CMK (cell line): ENCODE results near the gene BOLA3.
"Not testable (repeated sequence)": the region's sequence is repeated elsewhere in the genome, so short reads cannot be mapped to it uniquely, and the experiment has no call there.

Experiments used
- DNase-seq: peaks from one replicate; pipeline ENCODE4 v3.0.0-alpha.2; 2010; ENCODE audit warnings: low read depth

The BOLA3 gene

DNA sequence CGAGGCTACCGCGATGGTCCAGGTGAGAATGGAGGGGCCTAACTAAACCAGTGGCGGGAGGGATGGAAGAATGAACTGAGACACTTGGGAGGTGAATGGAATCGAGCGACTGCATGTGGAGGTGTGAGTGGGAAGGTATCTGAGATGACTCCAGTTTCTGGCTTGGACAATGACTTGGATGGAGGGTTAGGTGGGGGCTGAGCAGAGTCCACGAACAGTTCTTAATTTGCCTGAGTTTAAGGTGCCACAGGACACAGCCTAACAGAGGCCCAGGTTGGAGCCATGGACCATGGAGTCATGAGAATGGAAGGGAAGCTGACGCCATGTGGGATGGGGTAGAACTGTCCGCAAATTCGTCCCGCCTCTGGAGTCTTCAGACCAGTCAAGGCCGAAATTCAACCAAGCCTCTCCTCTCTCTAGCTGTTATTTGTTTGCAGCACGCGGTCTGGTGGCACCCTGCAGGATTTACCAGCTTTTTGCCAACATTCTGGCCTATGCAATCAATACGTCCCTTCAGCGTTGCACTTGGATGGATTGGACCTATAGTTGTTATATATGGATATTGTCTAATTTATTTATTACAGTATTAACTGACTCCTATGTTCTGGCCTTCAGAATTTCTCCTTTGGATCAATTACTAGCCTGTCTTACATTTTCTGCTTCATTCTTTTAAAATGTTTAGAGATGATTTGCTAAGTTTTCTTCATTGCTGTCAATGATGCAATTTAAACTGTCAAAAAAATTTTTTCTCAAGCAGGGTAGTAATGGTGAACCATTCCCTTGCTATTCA is 940 bp upstream of the BOLA3 start:
- peak; percentile 34 for DNase-seq

DNA sequence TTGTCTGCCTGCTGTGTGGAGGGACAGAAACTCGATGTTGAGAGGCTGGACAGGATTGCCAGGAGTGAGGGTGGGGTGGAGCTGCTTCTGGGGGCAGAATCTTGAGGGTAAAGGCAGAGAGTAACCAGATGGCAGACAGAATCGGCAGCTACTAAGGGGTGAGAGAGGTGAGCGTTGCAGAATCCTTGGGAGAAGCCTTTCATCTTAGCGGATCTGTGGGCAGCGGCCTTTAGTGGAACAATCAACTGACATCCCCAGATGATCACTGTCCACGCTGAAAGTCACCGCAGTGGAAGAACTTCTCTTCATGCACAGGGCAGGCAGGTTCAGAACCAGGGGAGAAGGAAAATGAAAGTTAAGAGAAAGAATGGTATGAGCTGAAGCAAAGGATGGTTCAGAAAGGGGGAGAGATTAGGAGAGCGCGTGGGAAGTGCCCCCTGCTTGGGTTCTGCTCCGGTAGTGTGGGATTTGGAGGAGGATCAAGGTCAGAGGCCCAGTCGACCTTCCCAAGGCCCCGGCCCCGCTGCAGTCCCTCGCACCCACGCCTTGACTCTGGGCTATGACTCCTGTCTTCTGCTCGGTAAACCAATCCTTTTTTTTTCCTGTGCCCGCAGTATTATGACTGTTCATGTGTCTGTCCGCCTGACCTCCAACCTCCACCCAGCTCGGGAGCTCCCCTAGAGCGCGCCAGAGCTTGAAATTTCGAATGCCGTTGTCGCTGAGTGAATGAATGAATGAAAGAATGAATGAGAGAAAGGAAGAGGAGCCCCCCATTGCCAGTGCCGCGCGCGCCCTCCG is 584 bp downstream of the BOLA3 start:
- peak; percentile 35 for DNase-seq

DNA sequence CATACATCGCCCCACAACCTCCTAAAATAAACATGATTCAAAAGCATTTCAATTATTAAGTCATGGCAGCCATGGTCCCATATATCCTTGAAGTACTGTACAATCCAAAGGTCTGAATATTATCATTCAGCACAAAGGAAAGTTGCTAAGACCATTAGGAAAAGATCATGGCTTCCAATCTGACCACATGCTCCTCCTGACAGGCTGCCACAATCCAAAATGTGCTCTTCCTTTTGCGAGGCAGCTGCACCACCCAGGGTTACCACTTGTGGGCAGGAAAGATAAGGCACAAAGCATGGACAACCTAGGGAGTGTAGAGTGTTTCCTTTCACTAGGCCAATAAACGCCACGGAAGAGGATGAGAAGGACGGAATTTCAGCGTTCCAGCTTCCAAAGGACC is 5.4 kb downstream of the BOLA3 start:
- DNase-seq: peak; percentile 82

DNA sequence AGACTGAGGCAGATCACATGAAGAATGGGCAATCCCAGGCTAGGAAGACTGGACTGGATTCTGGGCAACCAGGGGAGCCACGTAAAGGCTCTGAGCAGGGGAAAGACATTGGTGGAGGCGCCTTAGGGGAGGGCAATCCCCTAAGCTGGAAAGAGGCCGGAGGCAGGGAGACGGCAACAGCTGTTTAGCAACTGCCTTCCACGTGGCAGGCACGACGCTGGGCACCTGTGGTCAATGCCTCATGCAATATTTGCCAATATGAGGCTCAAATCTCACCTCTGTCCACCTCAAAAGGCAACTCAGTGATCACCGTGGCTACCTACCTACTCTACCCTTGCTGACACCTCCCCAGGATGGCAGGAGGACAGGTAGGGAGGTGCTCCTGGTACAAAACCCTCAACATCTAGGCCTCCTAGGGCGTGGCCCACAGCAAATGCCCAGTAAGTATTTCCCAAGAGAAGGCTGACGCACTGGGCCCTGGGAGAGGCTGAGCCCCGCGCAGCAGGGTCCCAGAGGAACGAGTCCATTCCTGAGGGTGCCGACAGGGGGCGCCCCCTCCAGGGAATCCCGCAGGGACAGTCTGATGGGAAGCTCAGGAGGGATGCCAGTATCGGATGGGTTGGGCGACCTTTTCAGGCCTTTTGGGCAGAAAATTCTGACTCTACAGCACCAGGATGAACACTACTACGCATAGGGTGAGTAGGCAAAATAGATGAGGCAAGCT is 8.9 kb downstream of the BOLA3 start:
- DNase-seq: no peak

DNA sequence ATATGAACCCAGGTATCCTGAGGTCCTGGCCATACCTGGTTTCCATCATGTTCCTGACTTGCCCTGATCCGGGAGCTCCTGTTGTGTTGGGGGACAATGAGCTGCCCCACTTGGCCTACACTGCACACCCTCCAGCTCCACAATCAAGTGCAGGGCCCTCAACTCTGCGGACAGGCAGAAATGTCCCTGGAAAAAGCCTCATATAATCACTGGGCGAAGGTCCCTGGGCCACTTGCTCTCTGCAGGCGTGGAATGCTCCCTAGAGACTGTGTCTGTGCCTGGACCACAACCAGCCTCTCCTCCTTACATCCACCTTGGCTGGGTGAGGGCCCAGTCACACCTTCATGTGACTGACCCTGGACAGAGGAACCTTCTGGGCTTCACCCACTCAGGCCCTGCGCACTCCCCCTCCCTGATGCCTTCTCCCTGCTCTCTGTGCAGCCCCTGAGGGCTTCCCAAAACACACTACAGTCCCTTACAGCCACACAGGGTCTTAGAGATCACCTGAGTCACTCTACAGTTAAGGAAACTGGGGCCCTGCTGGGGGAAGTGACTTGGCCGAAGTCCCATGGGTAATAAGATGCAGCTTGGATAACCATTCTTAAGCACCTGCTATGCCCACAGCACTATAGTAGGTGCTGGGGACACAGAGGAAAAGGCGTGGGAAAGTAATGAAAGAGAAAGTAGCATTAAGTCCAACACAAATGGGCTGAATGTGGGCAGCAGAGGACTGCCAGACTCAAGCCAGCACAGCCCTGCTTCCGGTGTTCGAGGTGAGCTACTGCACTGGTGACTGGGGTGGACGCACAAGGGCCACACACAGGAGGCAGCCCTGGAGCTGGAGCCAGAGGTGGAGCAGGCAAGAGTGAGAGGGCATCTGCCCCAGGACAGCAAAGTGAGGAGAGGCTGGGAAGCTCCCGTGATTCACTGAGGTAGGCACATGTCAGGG is 9.8 kb downstream of the BOLA3 start:
- no peak for DNase-seq

DNA sequence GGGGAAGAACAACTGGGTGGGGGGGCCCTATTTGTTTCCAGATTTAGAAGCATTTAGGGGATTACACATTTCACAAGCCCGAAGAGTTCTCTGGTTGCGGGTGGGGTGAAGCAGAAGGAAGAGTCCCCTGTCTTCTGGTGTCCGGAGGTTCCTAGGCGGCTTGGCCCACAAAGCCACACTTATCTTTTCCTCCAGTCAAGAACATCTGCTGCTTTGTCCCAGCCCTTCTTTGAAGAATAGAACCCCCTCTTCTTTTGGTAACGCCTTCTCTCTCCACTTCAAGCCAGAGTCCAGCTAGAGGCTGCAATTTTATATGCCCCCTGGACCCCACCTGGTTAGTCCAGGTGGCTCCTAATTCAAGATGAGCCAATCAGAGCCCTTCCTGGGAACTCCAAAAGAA is 15.8 kb downstream of the BOLA3 start:
- DNase-seq: peak; percentile 67

DNA sequence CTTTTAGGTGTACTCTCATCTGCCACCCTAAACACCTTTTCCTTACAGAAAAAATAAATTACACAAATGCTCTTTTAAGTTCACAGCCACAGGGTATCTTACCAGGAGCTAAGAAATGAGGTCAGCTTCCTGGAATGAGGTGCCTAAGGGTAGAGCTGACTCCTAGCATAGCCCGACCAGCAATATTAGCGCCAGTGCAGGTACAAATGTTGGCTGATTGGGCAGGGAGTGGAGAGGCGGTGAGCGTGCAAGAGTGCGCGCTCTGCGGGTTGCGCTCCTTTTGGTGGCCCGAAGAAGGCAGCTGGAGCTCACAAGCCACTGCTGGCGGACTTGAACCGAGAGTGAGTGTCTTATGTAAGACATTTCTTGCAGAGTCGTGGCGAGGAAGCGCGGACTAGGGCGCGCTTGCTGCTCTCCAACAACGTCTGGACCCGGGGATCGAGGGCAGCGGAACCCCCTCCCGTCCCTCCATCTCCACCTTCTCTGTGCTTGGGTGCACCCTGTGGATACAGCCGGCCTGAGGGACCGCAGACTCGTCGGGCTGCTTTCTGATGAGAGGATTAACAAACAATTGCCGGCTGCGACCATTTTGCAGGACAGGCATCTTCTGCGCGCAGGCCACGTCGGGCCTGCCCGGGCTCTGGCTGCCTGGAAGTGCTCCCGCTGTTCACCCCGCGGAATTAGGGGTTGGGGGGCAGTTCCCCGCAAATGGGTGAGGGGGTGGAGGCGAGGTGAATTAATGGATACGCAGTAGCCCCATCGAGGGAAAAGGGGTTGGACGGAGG is 17.3 kb downstream of the BOLA3 start:
- no peak for DNase-seq

DNA sequence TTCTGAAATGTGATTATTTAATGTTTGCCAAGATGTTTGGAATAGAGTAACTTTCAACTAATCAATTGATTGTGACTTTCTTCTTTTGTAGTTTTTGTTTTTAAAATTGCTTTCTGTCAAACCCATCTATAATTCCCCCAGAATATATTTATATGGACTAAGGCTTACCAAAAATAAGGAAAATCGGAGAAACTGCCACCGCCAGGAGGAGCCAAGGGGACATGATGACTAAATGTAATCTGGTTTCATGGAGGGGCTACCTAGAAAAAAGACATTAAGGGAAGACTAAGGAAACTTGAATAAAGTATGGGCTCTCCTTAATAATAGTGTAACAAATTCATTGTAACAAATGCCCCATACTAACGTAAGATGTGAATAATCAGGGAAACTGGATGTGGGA is 19.5 kb downstream of the BOLA3 start:
- DNase-seq: no peak

DNA sequence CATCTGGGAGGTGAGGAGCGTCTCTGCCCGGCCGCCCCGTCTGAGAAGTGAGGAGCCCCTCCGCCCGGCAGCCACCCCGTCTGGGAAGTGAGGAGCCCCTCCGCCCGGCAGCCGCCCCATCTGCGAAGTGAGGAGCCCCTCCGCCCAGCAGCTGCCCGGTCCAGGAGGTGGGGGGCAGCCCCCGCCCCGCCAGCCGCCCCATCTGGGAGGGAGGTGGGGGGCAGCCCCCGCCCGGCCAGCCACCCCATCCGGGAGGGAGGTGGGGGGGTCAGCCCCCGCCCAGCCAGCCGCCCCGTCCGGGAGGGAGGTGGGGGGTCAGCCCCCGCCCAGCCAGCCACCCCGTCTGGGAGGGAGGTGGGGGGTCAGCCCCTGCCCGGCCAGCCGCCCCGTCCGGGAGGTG is 23.8 kb downstream of the BOLA3 start:
- not testable (repeated sequence) for DNase-seq

DNA sequence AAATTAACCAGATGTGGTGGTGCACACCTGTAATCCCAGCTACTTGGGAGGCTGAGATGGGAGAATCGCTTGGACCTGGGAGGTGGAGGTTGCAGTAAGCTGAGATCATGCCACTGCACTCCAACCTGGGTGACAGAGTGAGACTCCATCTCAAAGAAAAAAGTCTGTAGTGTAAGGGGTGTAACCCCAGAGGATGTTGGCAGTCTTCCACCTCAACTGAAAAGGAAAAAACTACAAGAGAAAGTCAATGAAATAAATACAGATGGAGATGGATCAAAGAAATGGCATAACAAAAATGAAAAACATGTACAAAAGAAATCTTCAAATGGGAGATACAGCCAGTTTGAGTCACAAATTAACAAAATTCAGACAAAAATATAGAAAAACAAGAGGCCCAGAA is 25.9 kb downstream of the BOLA3 start:
- not testable (repeated sequence) for DNase-seq

DNA sequence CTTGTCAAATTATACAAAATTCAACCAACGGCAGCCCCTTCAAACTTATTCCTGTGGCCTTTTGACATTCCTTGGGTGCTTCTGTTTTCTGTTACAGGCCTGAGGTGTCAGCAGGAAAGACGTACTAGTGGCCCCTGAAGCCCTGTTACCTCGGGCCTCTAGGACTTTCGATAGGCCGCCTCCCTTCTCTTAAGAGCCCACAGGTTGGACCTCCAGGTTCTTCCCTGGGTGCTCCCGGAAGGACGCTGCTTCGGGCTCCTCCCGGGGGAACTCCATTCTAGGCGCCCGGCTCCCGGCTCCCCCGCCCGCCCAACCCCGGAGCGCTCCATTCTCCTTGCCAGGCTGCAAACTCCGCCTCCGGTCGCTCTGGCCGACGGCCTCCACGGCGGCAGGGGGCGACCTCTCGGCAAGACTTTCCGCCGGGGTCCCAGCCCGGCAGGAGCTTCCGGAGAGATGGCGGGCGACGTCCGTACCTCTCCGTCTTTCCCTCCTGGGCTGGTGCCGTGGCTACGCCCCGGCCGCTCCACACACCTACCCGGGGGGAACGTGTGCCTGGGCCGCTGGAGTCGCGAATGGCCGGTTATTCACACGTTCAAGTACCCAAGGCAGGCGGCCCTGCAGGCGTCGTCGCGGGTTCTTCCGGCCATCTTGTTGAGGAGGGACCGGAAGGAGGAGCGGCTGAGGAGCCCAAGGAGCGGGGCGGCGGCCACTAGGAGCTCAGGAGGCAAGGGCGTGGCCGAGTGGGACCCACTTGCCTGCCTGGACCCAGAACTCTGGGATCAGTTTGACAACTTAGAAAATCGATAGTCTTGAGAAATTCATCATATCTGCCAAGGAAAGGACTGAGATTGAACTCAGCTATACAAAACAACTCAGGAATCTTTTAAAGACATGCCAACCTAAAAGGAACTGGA is 27.5 kb downstream of the BOLA3 start:
- peak; percentile 64 for DNase-seq

DNA sequence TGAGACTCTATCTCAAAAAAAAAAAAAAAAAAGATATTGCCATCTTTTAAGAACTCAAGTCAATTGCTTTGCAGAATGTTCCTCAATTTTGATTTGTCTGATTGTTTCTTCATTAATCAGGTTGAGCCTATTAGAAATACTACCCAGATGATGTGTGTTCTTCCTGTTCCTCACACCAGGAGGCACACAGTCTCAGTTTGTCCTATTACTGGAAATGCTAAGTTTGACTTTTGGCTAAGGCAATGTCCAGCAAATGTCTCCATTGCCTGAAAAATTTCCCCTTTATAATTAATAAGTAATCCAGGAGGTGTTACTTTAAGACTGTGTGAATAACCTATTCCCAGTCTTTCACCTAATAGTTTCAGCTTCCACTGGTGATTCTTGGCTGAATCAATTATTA is 28.4 kb downstream of the BOLA3 start:
- no peak for DNase-seq

DNA sequence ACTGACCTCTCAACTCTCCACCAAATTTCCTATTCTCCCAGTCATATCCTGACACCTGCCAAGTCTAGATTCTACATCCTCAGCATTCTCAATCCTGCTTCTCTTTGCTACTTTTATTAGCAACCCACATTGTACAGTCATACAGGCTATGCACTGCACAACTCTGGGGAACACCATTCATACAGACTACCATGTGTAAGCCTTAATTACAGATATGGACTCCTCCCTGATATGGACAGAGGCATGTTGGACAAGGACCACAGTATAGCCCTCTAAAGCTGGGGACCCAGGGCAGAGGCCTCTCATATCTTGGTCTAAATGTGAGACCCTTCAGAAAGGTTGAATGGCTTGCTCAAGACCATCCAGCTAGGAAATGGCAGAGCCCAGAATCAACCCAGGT is 36.3 kb downstream of the BOLA3 start:
- no peak for DNase-seq

DNA sequence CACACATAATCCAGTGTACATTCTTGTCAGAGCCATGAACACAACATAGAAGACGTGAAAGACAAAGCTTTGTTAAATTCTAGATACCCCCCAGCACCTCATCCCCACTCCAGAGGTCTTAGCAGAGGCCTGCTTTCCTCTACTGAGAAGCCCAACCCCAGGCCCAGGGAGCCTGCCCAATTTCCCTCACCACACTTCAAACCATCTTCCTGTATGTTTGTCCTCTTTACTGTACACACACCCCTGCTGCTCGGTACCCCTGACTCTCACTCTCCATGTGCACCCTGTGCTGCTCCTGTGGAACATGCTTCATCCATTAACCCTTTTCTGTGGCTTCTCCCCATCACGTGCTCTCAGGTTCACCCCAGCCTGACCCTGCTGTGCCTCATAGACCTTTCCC is 37.2 kb downstream of the BOLA3 start:
- DNase-seq: no peak

DNA sequence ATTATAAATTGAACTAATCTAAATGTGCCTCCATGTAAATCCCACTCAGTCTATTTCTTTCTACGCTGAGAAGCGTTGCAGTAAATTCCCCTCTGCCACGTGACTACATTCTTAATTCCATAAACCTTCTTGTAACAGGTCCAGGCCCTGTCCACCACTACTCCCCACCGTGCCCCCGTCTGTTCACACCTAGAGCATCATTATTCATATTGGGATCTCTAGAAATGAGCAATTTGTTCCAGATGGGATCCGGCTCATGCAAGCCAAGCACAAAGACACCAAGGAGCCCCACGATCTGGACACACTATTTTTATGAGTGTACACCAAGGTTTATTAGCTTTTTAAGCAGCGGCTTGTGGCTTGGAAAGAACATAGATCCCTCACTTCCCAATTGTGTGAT is 38.2 kb downstream of the BOLA3 start:
- no peak for DNase-seq

DNA sequence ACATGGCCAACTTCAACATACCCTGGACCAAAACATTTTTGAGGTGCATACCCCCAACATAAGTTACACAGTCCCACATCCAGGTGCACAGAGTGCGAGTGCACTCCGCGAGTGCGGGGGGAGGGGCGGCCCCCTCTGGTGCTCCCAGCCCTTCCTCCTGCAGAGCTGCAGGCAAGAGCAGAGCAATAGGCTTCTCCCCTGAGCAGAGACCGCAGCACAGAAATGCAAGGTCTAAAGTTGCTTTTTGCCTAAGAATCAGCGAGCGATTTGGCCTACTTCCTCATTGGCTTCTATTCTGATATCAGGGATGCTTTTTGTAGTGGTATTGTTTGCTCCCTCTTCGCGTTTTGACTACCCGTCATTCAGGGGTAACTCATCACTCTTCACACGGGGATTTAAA is 40.6 kb downstream of the BOLA3 start:
- no peak for DNase-seq

DNA sequence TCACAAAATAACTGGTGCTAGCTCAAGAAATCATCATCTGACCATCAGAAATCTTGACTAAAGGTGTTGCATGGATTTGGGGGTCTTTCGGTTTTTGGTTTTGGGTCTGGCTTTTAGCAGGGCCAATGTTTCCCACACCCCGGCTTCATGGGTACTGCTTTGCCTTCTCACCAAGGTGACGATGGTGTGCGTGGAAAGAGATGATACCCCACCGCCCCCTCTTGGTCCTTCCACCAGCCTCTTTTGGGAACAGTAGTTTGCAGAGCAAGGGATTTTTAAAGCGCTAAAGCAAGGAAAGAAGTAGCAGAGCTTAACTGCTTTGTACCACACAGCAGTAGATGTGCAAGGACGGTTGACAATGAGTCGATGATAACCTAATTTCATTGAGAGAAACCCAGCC is 42.3 kb downstream of the BOLA3 start:
- DNase-seq: no peak

DNA sequence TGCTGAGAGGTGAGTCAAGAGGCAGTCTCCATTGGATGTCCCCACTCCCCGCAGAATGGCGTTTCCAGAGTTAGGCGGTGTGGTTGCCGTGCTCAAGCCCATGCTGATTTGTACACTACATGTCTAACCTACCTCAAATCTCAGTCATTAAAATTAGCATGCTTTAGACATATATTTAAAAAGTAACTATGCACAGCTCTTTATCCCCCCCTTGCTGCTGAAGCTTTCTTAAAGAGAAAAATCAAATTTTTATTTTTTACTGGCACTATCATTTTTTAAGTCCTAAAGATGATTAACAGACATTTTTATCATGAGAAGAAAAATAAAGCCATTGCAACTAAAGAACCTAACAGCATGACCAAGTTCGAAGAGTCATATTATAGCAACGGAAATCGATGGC is 42.9 kb downstream of the BOLA3 start:
- DNase-seq: no peak

DNA sequence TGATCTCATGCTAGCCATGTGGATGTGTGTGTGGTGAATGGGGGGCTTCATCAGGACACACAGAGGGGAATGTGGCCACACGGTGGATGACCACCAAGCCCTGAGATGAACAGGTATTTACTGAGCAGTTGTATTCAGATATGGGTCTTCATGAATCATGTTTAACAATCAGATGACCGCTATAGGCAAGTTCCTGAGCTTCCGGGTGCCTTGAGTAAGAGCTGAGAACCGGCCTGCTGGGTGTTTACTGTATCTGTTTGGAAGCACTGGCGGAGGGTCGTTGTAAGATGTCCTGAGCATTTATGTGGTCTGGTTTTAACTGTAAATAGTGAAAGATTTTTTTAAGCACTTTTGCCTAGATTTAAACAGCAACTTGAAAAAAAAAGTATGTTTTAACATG is 43.9 kb downstream of the BOLA3 start:
- DNase-seq: no peak

DNA sequence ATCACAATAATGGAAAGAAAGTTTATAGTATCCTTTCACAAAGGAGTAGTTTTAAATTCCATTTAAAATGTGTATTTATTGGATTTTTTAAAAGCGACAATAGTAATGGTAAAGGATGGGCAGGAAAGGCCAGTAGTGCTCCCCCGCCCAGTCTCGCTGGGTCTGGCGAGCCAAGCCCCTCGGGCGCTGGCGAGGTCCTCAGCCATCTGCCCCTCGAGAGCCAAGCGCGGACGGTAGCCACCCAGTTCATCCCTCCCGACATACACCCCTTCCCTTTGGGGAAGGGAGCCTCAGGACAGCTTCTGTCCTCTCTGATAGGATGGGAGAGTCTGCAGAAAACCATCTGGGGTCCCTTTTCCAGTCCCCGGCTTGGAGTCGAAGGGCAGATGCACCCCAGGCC is 45.2 kb downstream of the BOLA3 start:
- DNase-seq: no peak
